GM12872 (cell line): ENCODE results near the gene SNX18.

ENCODE experiments used
- CTCF ChIP-seq: IDR thresholded peaks from 3 replicates; pipeline ENCODE4 v1.5.1; 2011; ENCODE audit warnings: low read depth, mild to moderate bottlenecking, low read length, moderate library complexity; ENCODE audit not compliant: insufficient read depth

SNX18 gene, protein sequence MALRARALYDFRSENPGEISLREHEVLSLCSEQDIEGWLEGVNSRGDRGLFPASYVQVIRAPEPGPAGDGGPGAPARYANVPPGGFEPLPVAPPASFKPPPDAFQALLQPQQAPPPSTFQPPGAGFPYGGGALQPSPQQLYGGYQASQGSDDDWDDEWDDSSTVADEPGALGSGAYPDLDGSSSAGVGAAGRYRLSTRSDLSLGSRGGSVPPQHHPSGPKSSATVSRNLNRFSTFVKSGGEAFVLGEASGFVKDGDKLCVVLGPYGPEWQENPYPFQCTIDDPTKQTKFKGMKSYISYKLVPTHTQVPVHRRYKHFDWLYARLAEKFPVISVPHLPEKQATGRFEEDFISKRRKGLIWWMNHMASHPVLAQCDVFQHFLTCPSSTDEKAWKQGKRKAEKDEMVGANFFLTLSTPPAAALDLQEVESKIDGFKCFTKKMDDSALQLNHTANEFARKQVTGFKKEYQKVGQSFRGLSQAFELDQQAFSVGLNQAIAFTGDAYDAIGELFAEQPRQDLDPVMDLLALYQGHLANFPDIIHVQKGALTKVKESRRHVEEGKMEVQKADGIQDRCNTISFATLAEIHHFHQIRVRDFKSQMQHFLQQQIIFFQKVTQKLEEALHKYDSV

DNA sequence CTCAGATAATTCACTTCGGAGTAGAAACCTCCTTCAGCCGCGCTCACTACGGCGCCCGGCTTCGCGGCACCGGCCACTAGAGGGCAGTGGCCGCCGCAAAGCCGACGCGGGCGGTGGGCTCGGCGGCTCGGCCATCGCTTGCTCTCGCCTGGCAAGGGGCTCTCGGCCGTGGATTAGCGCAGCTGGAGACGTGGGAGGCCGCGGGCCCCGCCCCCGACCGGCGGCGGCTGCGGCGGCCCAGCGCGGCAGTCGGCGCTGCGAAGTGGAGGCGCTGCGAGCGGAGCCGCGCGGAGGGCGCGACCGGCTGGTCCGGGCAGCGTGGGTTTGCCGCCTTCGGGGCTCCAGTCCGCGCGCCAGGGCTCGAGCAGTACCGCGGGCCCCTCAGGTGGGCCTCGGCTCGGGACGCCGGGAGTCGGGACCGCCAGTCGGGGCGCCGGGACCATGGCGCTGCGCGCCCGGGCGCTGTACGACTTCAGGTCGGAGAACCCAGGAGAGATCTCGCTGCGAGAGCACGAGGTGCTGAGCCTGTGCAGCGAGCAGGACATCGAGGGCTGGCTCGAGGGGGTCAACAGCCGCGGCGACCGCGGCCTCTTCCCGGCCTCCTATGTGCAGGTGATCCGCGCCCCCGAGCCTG is at the start of gene SNX18:
Gene SNX18 (plus strand): TSS at position 248 of the 634 bp plus-strand sequence. CDS start 194 bp downstream, at position 442.
- TF ChIP-seq CTCF, result peak; percentile 87

GRCh38 chr5:54469622-54470021 is 47.9 kb upstream of the SNX18 start:
- TF ChIP-seq CTCF, result no peak

DNA sequence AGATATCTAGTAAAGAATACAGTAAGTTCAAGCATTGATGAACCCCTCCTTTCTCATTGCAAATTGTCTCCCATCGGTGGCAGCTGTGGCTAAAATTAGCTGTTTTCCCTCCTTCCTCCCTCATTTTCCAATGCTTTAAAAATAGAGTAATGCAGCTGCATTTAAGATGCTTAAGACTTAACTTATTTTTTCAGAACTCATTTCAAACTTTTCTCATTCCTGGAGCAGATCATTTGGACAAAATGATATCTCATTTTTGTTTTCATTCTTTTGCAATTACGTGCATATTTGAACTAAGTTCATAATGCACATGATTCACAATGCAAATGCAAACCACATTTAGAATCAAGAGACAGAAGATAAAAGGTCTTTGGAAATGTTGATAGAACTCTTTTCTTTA is 47.4 kb upstream of the SNX18 start:
- no peak for TF ChIP-seq CTCF

DNA sequence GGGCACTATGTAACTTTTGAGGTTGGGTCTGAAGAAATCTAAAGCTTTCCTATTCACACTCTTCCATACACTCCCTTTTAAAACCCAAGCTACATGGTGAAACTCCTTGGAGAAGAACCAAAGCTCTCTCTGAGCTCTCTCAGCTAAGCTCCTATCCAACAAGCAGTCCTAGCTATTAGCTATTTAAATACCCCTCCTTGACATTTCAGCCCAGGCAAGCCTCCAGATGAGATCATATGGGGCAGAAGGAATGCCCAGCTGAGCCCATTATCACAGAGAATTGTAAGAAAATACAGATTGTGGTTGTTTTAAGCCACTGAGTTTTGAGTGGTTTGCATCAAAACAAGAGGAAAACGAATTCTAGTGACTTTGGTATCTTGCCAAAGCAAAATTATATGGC is 46.9 kb upstream of the SNX18 start:
- TF ChIP-seq CTCF, result no peak

- no peak for TF ChIP-seq CTCF
Measured at GRCh38 chr5:54471398-54471797, 46.2 kb upstream of the SNX18 start.

DNA sequence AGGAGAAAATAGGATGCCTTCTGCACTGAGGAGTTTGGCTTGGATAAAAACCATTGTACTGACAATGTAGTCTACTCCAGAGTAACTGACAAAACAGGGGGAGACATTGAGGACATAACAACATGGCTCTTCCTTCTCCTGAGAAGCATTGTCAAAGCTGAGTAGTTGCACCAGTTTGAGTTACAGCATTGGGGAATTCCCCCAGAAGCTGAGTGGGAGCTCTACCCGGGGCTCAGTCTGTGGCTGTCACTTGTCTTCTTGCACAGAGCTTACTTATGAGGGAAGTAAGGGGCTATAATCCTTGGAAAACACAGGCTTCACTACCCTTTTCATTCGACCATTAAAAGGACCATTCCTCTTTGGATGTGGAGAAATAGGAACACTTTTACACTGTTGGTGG is 40.9 kb upstream of the SNX18 start:
- no peak for TF ChIP-seq CTCF

DNA sequence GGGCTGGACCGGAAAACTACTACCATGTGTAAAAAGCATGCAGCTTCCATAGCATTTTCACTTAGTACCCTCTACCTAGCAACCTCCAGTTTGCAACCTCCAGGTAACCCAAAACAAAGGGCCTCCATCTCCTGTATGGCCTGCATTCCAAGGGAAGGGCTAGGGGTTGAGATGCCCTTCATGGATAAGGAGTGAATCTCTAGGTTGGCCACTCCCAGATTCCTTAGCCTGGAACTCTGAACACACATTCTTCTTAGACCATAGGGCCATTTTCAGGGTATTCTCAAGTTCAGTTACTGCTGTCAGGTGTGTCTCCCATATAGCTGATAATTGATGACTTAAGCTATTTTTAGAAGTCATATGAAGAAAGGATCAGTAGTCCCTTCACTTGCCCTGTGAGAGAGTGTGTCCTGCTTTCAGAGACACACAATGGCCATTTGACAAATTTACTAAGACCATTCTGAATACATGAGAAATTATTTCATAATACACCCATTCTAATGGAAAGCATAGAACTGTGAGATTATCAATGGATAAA is 39.5 kb upstream of the SNX18 start:
- TF ChIP-seq CTCF, result no peak
